ENCODE data around the gene IL4I1.
A peak's percentile ranks its signal among the peaks of the same experiment; 100 is the strongest.

IL4I1 gene

GRCh38 chr19:49874503-49875157 lies 22.1 kb downstream of the IL4I1 start:
- DNase-seq = no peak

GRCh38 chr19:49873834-49874233 lies 22.9 kb downstream of the IL4I1 start:
- no peak for DNase-seq
- TF ChIP-seq GATA1 (IDR thresholded peaks at IDR 0.05; ENCODE audit: low read depth, low read length) = no peak
- no peak for TF ChIP-seq POLR2A (IDR thresholded peaks at IDR 0.05; ENCODE audit: low read length)

More at GRCh38 chr19:49874503-49875157, 22.1 kb downstream of the IL4I1 start:
- no peak for TF ChIP-seq POLR2A (IDR thresholded peaks at IDR 0.05; ENCODE audit: low read length)
- no peak for TF ChIP-seq GATA1 (IDR thresholded peaks at IDR 0.05; ENCODE audit: low read depth, low read length)

GRCh38 chr19:49873129-49873521 lies 23.6 kb downstream of the IL4I1 start:
- TF ChIP-seq GATA1 (IDR thresholded peaks at IDR 0.05; ENCODE audit: low read depth, low read length) (no peak), POLR2A (IDR thresholded peaks at IDR 0.05; ENCODE audit: low read length) (no peak)
- no peak for DNase-seq

GRCh38 chr19:49872245-49873128 lies 24.2 kb downstream of the IL4I1 start:
- peak; percentile 65 to 71 for DNase-seq
- TF ChIP-seq POLR2A (IDR thresholded peaks at IDR 0.05; ENCODE audit: low read length) = peak; percentile 28
- no peak for TF ChIP-seq GATA1 (IDR thresholded peaks at IDR 0.05; ENCODE audit: low read depth, low read length)

- no peak for DNase-seq
- TF ChIP-seq GATA1 (IDR thresholded peaks at IDR 0.05; ENCODE audit: low read depth, low read length) = no peak
- no peak for TF ChIP-seq POLR2A (IDR thresholded peaks at IDR 0.05; ENCODE audit: low read length)
Observed at GRCh38 chr19:49871349-49871985, 25.2 kb downstream of the IL4I1 start.

GRCh38 chr19:49870309-49870901 lies 26.3 kb downstream of the IL4I1 start:
- TF ChIP-seq GATA1 (IDR thresholded peaks at IDR 0.05; ENCODE audit: low read depth, low read length) (no peak), POLR2A (IDR thresholded peaks at IDR 0.05; ENCODE audit: low read length) (no peak)
- peak; percentile 72 to 80 for DNase-seq

GRCh38 chr19:49869484-49870308 lies 27.0 kb downstream of the IL4I1 start:
- DNase-seq = peak; percentile 99
- TF ChIP-seq POLR2A (IDR thresholded peaks at IDR 0.05; ENCODE audit: low read length) = peak; percentile 84
- no peak for TF ChIP-seq GATA1 (IDR thresholded peaks at IDR 0.05; ENCODE audit: low read depth, low read length)

- no peak for DNase-seq
- no peak for TF ChIP-seq GATA1 (IDR thresholded peaks at IDR 0.05; ENCODE audit: low read depth, low read length)
- TF ChIP-seq POLR2A (IDR thresholded peaks at IDR 0.05; ENCODE audit: low read length) = no peak
Observed at GRCh38 chr19:49869009-49869483, 27.6 kb downstream of the IL4I1 start.

- DNase-seq = peak; percentile 92 to 95
Observed at GRCh38 chr19:49866933-49867782, 29.5 kb downstream of the IL4I1 start, which contains the start of gene PNKP. PNKP (minus strand) TSS chr19:49867576; CDS start chr19:49867204, 372 bp downstream.

GRCh38 chr19:49864890-49865289 lies 31.8 kb downstream of the IL4I1 start:
- DNase-seq = no peak
- no peak for TF ChIP-seq POLR2A (IDR thresholded peaks at IDR 0.05; ENCODE audit: low read length)
- TF ChIP-seq GATA1 (IDR thresholded peaks at IDR 0.05; ENCODE audit: low read depth, low read length) = no peak

More at GRCh38 chr19:49866933-49867782, 29.5 kb downstream of the IL4I1 start, which contains the start of gene PNKP:
- TF ChIP-seq GATA1 (IDR thresholded peaks at IDR 0.05; ENCODE audit: low read depth, low read length) (no peak), POLR2A (IDR thresholded peaks at IDR 0.05; ENCODE audit: low read length) (peak; percentile 81)

GRCh38 chr19:49863935-49864320 lies 32.8 kb downstream of the IL4I1 start:
- TF ChIP-seq GATA1 (IDR thresholded peaks at IDR 0.05; ENCODE audit: low read depth, low read length) (no peak), POLR2A (IDR thresholded peaks at IDR 0.05; ENCODE audit: low read length) (no peak)
- no peak for DNase-seq
